COLO829 (cell line): ENCODE measurements around the gene TMPO.
"Not testable (repeated sequence)": the region's sequence is repeated elsewhere in the genome, so short reads cannot be mapped to it uniquely, and the experiment has no call there.

Experiments used
- DNase-seq: peaks from one replicate; pipeline ENCODE4 v3.0.0; 2012; ENCODE audit warnings: low spot score

Gene TMPO

GRCh38 chr12:98578821-98579220 lies 63.4 kb downstream of the TMPO start:
- DNase-seq = no peak

DNA sequence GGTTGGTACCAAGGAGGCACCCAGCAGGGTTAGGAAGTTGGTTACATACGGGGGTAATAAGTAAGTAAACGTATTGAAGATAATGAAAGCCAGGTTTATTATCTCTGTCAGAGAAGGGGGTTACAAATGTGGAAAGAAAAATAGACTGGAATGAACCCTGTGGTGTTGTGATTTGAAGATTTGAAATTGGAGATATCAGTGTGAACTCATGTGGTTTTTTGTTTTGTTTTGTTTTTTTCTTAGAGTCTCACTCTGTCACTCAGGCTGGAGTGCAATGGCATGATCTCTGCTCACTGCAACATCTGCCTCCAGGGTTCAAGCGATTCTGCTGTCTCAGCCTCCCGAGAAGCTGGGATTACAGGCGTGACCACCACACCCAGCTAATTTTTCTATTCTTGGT lies 64.0 kb downstream of the TMPO start:
- DNase-seq = no peak

DNA sequence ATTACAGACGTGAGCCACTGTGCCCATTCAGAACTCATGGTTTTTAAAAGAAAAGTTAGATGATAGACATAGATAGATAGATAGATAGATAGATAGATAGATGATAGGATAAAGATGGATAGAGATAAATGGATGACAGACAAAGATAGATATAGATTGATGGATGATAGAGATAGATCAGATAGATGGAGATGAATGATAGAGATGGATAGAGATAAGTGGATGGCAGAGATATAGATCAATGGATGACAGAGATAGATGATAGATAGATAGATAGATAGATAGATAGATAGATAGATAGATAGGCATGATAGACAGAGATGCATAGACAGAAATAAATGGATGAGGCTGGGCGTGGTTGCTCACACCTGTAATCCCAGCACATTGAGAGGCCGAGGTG lies 64.4 kb downstream of the TMPO start:
- DNase-seq = no peak

DNA sequence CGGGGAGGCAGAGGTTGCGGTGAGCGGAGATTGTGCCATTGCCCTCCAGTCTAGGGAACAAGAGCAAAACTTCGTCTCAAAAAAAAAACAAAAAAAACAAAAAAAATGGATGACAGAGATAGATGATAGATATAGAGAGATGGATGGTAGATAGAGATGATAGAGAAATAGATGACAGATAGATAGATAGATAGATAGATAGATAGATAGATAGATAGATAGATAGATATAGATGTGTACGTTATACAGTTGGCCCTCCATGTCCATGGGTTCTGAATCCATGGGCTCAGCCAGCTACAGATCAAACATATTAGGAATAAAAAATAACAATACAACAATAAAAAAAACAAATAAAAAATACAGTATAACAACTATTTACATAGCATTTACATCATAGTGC lies 65.3 kb downstream of the TMPO start:
- no peak for DNase-seq

DNA sequence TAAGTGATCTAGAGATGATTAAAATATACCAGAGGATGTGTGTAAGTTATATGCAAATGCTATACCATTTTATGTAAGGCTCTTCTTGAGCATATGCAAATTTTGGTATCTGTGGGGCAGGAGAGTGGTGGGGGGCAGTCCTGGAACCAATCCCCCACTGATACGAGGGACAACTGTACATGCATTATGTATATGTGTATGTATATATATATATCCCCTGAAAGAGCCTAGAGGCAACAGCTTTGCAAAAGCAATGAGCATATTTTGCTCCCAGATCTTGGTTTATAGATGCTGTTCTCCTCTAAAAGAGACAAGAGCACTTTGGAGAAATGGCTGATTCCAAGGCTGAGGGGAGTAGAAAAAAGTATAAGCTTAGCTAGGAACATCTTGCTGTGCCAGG lies 65.7 kb downstream of the TMPO start:
- DNase-seq = no peak

GRCh38 chr12:98582093-98582492 lies 66.7 kb downstream of the TMPO start:
- no peak for DNase-seq

GRCh38 chr12:98587084-98587483 lies 71.7 kb downstream of the TMPO start:
- no peak for DNase-seq

GRCh38 chr12:98591209-98591608 lies 75.8 kb downstream of the TMPO start:
- DNase-seq = no peak

GRCh38 chr12:98592825-98593322 lies 77.5 kb downstream of the TMPO start:
- DNase-seq = no peak

DNA sequence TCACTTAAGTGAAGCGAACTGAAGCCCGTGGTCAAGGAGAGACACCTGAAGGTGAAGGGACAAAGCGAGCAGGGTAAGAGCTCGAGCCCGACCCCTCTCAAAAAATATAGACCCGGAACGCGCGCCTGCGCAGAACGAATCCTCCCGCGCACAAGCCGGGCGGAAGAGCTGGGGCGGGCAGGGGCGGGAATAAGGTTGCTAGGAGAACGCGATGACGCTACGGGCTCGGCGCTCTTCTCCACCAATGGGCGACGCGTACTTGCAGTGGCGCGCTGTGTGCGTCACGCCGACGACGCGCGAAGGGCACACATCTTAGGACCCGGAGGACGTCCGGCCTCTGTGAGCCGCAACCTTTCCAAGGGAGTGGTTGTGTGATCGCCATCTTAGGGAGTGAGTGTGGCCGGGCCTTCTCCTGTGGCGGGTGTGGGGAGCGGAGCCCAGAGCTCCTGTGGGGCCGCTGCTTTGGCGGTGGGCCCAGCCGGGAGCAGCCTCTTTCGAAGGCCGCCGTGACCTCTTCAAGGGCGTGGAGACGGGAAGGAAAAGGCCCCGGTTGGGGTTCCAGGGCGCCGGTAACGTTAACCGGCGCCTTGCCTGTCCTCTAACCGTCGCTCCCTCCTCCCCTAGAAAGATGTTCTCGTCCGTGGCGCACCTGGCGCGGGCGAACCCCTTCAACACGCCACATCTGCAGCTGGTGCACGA lies 78.1 kb downstream of the TMPO start, which contains the start of gene SLC25A3:
Gene SLC25A3 (plus strand): TSS at position 336 of the 699 bp plus-strand sequence. CDS start 293 bp downstream, at position 629.
- DNase-seq = peak; percentile 96

DNA sequence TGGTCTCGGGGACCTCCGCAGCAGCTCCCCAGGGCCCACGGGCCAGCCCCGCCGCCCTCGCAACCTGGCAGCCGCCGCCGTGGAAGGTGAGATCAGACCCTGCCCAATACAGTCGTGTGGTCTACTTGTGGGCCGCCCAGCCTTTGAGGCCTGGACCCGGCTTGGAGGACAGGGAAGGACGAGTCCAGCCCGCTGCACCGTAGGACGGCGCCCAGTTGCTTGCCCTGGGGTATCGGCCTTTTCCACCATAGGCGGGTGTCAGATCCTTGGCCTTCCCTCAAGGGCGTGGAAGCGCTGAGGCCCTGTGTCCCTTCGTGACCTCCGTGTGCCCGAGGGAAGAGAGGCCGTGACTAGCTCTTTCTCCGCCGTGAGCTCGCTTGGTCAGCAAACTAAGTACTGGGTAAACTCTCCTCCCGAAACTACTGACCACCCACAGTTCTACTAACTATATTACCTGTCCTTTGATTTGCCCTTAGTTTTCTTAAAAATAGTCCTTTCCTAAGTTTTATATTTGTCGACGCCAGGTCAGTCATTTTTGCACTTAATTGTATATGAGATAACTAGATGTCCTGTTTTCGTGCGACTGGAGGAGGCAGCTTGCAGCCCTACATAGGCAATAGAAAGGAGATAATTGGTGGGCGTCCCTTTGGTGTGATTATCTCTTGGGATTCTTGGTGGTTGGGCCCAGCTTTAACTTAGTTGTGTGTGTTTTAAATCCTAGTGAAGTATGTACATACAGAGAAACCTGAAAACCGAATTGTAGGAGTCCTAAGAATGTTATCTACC lies 78.9 kb downstream of the TMPO start:
- no peak for DNase-seq

- peak; percentile 48 for DNase-seq
These were observed 80.0 kb downstream of the TMPO start for GRCh38 chr12:98595243-98595988.

DNA sequence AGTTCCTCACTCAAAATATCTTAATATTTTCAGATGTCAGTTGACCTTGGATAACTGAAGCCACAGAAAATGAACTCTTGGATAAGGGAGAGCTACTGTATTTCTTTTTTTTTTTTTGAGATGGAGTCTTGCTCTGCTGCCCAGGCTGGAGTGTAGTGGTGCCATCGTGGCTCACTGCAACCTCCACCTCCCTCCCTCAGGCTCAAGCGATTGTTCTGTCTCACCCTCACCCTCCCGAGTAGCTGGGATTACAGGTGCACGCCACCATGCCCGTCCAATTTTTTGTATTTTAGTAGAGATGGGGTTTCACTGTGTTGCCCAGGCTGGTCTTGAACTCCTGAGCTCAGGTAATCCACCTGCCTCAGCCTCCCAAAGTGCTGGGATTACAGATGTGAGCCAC lies 81.9 kb downstream of the TMPO start:
- not testable (repeated sequence) for DNase-seq
